ENCODE data around the gene LYSMD2. TPM values are rescaled to one million over a fixed set of nuclear protein-coding genes. Genes with fewer than 3 reads are reported as not detected.

Gene LYSMD2
- total and polyA plus RNA-seq, 2 experiments from 2014 or later, result 6.3 to 6.7 TPM

DNA sequence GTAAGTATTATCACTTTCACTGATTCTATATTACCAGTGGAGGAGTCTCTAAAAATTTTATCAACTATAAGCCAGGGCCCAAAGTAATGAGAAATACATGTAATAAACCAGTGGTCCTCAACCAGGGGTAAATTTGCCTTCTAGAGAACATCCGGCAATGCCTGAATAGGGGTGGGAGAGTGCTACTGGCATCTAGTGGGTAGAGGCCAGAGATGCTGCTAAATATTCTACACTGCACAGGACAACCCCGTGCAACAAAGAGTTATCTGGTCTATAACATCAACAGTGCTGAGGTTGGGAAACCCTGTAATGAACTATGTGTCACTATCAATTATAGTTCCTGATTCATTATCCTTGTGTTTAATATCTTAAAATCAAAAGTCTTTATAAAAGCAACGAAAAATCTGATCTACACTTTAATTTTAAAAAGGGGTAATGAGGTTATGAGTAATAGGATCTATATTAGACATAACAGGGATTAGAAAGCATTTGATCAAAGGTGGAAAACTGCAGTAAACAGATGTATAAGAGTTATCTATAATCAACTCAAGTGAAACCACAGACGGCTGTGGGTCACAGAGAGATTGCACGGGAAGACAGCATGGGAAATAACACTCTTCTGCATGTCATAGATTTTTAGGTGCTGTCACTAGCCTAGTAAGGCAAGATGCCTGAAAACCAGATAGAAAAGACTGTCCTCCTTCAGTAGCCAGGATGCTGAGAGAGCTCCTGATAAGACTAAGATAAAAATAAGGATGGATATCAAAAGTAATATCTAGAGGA, 2.0 kb downstream of the LYSMD2 start:
- H3K9me3 ChIP-seq (ENCODE audit: low read depth), result no peaks in the 10 kb centered on the region
- no peaks in the 10 kb centered on the region for H3K27me3 ChIP-seq (replicated peaks; ENCODE audit: insufficient read depth)
- peak; percentile 3 for DNase-seq
- H3K36me3 ChIP-seq (ENCODE audit: low read depth), result no peaks in the 10 kb centered on the region
- H3K9ac ChIP-seq, result no peak overlapping the region
- WGBS, 2 experiments (ENCODE audit: low coverage in 1 of 2, low lambda C conversion rate in 2 of 2, missing lambda C conversion rate in 2 of 2), result 78 to 79% methylated on average over 5 of the region's 5 CpGs
- in situ Hi-C loops (cut with MboI), result no loop called here
- no peak for TF ChIP-seq EZH2phosphoT487 (IDR thresholded peaks at IDR 0.05; ENCODE audit: insufficient read depth, low read depth)
- TF ChIP-seq EZH2 (IDR thresholded peaks at IDR 0.05; ENCODE audit: insufficient read depth, poor library complexity, severe bottlenecking), result no peak
- no peak overlapping the region for H3K27ac ChIP-seq
- no peak overlapping the region for H3K4me3 ChIP-seq
- no peak overlapping the region for H2AFZ ChIP-seq
- no peaks in the 10 kb centered on the region for H3K79me2 ChIP-seq (ENCODE audit: insufficient read depth)
- no peak overlapping the region for H3K4me2 ChIP-seq (ENCODE audit: unreplicated experiment)
- peaks cover 11% of the 10 kb centered on the region for H3F3A ChIP-seq (ENCODE audit: insufficient read depth)
- H3K9me2 ChIP-seq (ENCODE audit: insufficient read depth), result no peaks in the 10 kb centered on the region
- peaks cover 11% of the 10 kb centered on the region for H3K4me1 ChIP-seq (ENCODE audit: insufficient read depth)
- H4K20me1 ChIP-seq (ENCODE audit: insufficient read depth), result no peaks in the 10 kb centered on the region

DNA sequence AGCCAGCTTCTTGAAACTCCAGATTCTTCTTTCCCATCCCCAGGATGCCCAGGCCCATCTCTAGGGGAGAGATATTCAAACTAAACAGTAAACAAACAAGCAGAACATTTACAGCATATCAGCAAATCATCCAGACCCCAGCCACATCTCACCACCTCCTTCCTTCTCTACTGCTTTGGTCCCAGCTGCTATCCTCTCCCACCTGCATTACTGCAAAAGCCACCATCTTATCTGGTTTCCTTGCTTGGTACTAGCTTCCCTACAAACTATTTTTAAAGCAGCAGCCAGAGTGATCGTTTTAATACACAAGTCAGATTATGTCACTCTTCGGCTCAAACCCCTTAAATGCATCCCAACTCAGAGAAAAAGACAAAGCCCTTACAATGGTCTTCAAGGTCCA, 4.8 kb downstream of the LYSMD2 start:
- 93 to 100% methylated on average over 2 of the region's 2 CpGs for WGBS, 2 experiments (ENCODE audit: low coverage in 1 of 2, low lambda C conversion rate in 2 of 2, missing lambda C conversion rate in 2 of 2)
- no peaks in the 10 kb centered on the region for H3K9me2 ChIP-seq (ENCODE audit: insufficient read depth)
- no peaks in the 10 kb centered on the region for H3K27me3 ChIP-seq (replicated peaks; ENCODE audit: insufficient read depth)
- H2AFZ ChIP-seq, result no peak overlapping the region
- H3K4me1 ChIP-seq (ENCODE audit: insufficient read depth), result peaks cover 13% of the 10 kb centered on the region
- peaks cover 12% of the 10 kb centered on the region for H3F3A ChIP-seq (ENCODE audit: insufficient read depth)
- no peak overlapping the region for H3K4me2 ChIP-seq (ENCODE audit: unreplicated experiment)
- H3K79me2 ChIP-seq (ENCODE audit: insufficient read depth), result no peaks in the 10 kb centered on the region
- H3K27ac ChIP-seq, result no peak overlapping the region
- no peaks in the 10 kb centered on the region for H3K36me3 ChIP-seq (ENCODE audit: low read depth)
- TF ChIP-seq EZH2phosphoT487 (IDR thresholded peaks at IDR 0.05; ENCODE audit: insufficient read depth, low read depth) (no peak), EZH2 (IDR thresholded peaks at IDR 0.05; ENCODE audit: insufficient read depth, poor library complexity, severe bottlenecking) (no peak)
- no peak for DNase-seq
- no peak overlapping the region for H3K9ac ChIP-seq
- no peak overlapping the region for H3K4me3 ChIP-seq
- H3K9me3 ChIP-seq (ENCODE audit: low read depth), result no peaks in the 10 kb centered on the region
- in situ Hi-C loops (cut with MboI), result no loop called here
- H4K20me1 ChIP-seq (ENCODE audit: insufficient read depth), result no peaks in the 10 kb centered on the region

DNA sequence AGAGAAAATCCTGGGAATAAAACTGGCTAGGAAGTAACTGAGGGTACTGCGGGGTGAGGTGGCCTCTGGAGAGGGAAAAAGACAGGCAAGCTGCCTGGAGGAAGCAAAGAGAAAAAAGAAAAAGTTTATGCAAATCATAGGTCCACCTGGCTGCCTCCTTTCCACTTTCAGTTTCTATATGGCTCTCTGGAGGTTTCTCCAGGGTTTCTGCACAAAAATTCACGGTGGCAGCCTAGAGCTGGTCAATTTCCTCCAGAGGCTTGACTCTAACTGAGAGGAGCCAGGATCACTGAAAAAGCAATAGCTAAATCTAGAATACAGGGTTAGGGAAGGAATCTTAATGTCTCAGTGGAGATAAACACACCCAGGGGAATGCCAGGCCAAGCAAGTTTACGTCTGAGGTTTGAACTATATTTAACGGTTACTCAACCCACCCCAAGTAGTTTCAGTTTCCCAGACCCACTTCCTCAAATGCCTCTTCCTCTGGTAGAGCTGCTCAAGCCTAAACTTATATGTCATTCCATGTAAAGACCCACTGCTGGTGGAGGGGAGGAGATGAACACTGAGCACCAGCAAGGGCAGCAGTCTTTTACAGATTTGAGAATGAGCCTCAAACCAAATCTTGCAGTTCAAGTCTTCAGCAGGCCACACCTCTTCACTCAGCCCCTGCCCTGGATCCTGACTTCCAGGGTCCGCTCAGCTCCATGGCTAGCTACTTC, 5.7 kb downstream of the LYSMD2 start:
- Histone ChIP-seq H3K9me3 (ENCODE audit: low read depth) (no peaks in the 10 kb centered on the region), H3K4me2 (ENCODE audit: unreplicated experiment) (peak overlapping the region; percentile 75), H3F3A (ENCODE audit: insufficient read depth) (peaks cover 20% of the 10 kb centered on the region), H3K4me1 (ENCODE audit: insufficient read depth) (peaks cover 23% of the 10 kb centered on the region), H3K9me2 (ENCODE audit: insufficient read depth) (no peaks in the 10 kb centered on the region), H2AFZ (peak overlapping the region; percentile 60), H3K79me2 (ENCODE audit: insufficient read depth) (no peaks in the 10 kb centered on the region), H3K27me3 (replicated peaks; ENCODE audit: insufficient read depth) (no peaks in the 10 kb centered on the region), H3K4me3 (peak overlapping the region; percentile 44), H3K9ac (peak overlapping the region; percentile 30), H3K36me3 (ENCODE audit: low read depth) (no peaks in the 10 kb centered on the region), H3K27ac (peak overlapping the region; percentile 20; the same call in 1 of the 2 replicates), H4K20me1 (ENCODE audit: insufficient read depth) (no peaks in the 10 kb centered on the region)
- peak; percentile 50 for DNase-seq
- TF ChIP-seq EZH2phosphoT487 (IDR thresholded peaks at IDR 0.05; ENCODE audit: insufficient read depth, low read depth), result no peak
- no peak for TF ChIP-seq EZH2 (IDR thresholded peaks at IDR 0.05; ENCODE audit: insufficient read depth, poor library complexity, severe bottlenecking)
- WGBS, 2 experiments (ENCODE audit: low coverage in 1 of 2, low lambda C conversion rate in 2 of 2, missing lambda C conversion rate in 2 of 2), result 51 to 54% methylated on average over 5 of the region's 5 CpGs
- in situ Hi-C loops (cut with MboI), result no loop called here

DNA sequence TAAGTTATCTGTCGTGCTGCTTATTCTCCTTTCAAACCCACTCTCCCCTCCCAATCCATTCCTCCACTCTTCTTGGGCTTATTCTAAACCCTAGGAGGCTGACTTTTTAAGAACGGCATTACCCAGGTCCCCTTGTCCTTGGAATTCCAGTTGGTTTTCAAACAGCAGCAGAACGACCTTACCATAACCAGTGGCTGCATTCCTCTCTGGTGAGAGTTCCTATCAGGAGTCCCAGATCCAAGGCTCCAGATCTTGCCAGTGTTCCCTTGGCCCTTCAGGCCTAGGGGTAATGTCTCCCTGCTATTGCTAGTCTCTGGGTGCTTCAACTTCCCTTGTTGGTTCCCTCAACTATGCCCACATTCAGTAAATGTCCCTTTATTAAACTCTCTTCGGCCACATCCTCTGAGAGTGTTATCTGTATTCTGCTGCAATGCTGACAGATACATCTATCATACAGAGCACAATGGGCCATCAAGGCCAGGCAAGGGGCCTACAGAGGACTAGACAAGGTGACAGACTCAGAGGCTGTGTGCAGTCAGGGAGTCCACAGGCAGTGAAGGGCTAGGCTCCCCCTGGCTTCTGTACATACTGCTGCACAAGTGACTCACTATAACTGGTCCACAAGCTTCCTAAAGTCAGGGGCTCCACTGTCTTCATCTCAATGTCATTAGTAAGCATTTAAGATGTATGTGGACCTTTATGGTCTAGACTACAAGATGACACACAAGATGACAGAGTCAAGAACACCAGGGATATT, 10.1 kb downstream of the LYSMD2 start:
- DNase-seq, result peak; percentile 68
- H3K27ac ChIP-seq, result 0 out of 2 replicates have a peak overlapping the region, but pooled peaks have one; percentile 28
- no peak for TF ChIP-seq EZH2 (IDR thresholded peaks at IDR 0.05; ENCODE audit: insufficient read depth, poor library complexity, severe bottlenecking)
- no peak for TF ChIP-seq EZH2phosphoT487 (IDR thresholded peaks at IDR 0.05; ENCODE audit: insufficient read depth, low read depth)

More for the DNA sequence above, 10.1 kb downstream of the LYSMD2 start:
- Histone ChIP-seq H3F3A (ENCODE audit: insufficient read depth) (peaks cover 24% of the 10 kb centered on the region), H3K9me3 (ENCODE audit: low read depth) (no peaks in the 10 kb centered on the region), H4K20me1 (ENCODE audit: insufficient read depth) (no peaks in the 10 kb centered on the region), H3K4me3 (no peak overlapping the region), H3K4me2 (ENCODE audit: unreplicated experiment) (no peak overlapping the region), H3K36me3 (ENCODE audit: low read depth) (no peaks in the 10 kb centered on the region), H3K27me3 (replicated peaks; ENCODE audit: insufficient read depth) (no peaks in the 10 kb centered on the region), H2AFZ (no peak overlapping the region), H3K9ac (no peak overlapping the region), H3K9me2 (ENCODE audit: insufficient read depth) (no peaks in the 10 kb centered on the region), H3K4me1 (ENCODE audit: insufficient read depth) (peaks cover 25% of the 10 kb centered on the region), H3K79me2 (ENCODE audit: insufficient read depth) (no peaks in the 10 kb centered on the region)
- in situ Hi-C loops (cut with MboI), result no loop called here
- WGBS, 2 experiments (ENCODE audit: low coverage in 1 of 2, low lambda C conversion rate in 2 of 2, missing lambda C conversion rate in 2 of 2), result 60 to 62% methylated on average over 4 of the region's 4 CpGs
